ENCODE data around the gene ABCA6.
"Not testable (repeated sequence)": the region's sequence is repeated elsewhere in the genome, so short reads cannot be mapped to it uniquely, and the experiment has no call there.

The ABCA6 gene

DNA sequence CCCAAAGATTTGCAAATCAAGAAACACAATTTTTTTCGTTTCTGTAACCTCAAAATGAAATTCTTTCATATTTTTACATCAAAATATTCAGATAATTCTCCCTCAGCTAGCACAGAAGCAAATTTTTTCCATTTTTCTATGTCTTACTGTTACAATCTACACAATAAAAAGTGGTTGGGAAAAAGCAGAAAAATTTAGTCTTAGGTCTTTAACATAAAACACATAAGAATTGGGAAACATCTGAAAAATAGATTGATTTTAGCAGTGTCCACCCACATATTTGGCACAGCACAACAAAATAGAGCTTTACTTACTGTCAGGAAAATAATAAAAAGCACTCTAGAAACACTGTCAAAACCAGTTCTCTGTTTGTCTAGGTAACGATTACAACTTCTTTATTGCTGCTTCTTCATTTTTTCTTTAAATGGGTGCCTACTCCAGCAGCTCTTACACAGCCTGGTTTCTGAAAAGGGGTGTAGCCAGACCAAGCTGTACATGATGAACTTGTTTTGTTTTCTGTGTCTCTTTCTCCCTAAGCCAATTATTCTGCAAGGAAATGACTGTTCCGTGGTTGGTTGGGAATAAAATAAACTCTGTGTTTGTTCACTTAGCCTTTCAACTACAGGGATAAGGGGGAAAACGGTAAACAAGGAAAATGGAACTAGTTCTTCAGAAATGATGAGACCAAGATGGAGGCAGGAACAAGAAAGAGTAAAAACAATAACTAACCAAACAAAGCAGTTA is at the start of gene ABCA6:
Gene ABCA6, minus strand, starts transcription at position 465 of the 744 bp plus-strand sequence. CDS start 1,192 bp downstream, outside the sequence.
- no peak for DNase-seq

GRCh38 chr17:69188796-69189195 is 47.1 kb upstream of the ABCA6 start:
- DNase-seq = no peak

GRCh38 chr17:69188064-69188463 is 46.4 kb upstream of the ABCA6 start:
- DNase-seq = no peak

GRCh38 chr17:69187294-69187693 is 45.6 kb upstream of the ABCA6 start:
- DNase-seq = no peak

GRCh38 chr17:69179227-69179952 is 37.7 kb upstream of the ABCA6 start:
- DNase-seq = no peak

GRCh38 chr17:69176457-69176795 is 34.7 kb upstream of the ABCA6 start:
- no peak for DNase-seq

DNA sequence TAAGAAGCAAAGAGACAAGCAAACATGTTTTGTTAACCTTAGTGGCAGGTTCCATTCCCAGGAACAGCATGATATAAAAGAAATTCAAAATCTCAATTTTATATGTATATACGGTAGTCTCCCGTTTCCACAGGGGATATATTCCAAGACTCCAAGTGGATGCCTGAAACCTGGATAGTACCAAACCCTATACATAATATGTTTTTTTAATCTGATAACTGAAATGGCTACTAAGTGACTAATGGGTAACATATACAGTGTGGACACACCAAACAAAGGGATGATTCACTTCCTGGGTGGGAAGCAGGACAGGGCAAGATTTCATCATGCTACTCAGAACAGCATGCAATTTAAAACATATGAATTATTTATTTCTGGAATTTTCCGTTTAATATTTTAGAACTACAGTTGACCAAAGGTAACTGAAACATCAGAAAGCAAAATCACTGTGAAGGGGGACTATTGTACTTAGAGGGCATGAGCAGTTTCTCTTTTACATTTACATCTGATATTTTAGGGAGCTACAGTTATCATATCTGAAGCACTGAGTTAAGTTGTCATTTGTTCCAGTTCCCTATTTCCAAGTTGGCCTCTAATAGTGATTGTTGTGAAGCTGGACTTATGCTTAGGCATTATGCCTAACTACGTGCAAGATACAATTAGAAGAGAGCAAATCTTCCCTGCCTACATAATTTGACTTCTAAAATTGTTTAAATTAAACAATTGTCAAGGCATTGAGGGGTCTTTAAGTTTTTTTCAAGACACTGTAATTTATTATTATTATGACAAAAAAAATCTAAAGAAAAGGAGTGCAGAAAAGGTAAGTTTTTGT is 34.1 kb upstream of the ABCA6 start:
- DNase-seq = no peak

- no peak for DNase-seq
Measured at GRCh38 chr17:69175262-69175624, 33.5 kb upstream of the ABCA6 start.

GRCh38 chr17:69173118-69173517 is 31.4 kb upstream of the ABCA6 start:
- no peak for DNase-seq

DNA sequence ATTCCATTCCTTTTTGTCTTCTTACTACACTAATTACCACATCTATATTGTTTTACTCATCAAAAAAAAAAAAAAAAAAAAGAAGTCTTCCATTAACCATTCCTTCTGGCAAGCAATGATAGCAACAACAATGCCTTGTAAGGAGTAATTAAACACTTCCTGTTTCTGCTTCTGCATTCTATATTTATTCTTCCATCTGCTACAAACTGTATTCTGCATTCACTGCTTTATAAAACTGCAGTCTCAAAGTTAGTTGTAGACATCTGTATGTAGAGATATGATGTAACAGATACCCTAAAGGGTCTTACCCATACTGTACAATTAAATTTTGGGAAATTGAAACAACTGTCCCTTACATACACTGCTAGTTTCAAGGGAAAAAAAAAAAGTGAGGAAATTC is 28.7 kb upstream of the ABCA6 start:
- no peak for DNase-seq

GRCh38 chr17:69168642-69169041 is 26.9 kb upstream of the ABCA6 start:
- not testable (repeated sequence) for DNase-seq

- DNase-seq = no peak
Measured at GRCh38 chr17:69166957-69167356, 25.3 kb upstream of the ABCA6 start.

- DNase-seq = no peak
Measured at GRCh38 chr17:69164206-69164605, 22.5 kb upstream of the ABCA6 start.

GRCh38 chr17:69159418-69159817 is 17.7 kb upstream of the ABCA6 start:
- no peak for DNase-seq

DNA sequence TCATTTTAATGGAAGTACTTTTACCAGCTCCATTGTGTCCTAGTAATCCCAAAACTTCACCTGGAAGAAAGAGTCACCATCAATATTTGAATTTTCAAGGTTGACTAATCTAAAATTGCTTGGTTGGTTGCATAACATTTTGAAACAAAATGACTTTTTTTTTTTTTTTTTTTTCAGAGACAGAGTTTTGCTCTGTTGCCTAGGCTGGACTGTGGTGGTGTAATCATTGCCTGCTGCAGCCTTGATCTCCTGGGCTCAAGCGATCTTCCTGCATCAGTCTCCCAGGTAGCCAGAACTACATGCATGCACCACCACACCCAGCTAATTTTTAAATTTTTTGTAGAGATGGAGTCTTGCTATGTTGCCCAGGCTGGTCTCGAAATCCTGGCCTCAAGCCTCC is 12.6 kb upstream of the ABCA6 start:
- no peak for DNase-seq

- DNase-seq = no peak
Measured at GRCh38 chr17:69150333-69150732, 8.6 kb upstream of the ABCA6 start.

GRCh38 chr17:69147460-69147859 is 5.8 kb upstream of the ABCA6 start:
- no peak for DNase-seq

GRCh38 chr17:69144331-69145255 is 2.9 kb upstream of the ABCA6 start:
- DNase-seq = no peak

- no peak for DNase-seq
Measured at GRCh38 chr17:69143683-69144231, 2.1 kb upstream of the ABCA6 start.

- no peak for DNase-seq
Measured at GRCh38 chr17:69143151-69143550, 1.5 kb upstream of the ABCA6 start.

- no peak for DNase-seq
Measured at GRCh38 chr17:69142175-69142802, 594 bp upstream of the ABCA6 start.

DNA sequence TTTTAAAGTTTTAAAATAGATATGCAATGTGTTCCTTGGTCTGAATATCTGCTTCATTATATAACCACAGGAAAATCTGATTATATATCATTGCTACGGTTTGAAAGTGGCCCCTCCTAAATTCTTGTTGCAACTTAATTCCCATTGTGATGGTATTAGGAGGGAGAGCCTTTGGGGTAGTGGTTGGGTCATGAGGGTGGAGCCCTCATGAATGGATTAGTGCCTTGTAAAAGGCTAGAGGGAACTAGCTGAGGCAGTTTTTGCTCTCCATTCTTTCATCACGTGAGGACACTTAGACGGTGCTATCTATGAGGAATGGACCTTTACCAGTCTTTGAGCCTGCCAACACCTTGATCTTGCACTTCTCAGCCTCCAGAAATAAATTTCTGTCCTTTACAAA is 7.6 kb downstream of the ABCA6 start:
- DNase-seq = no peak
